Measurements from ENCODE around the gene HPCAL1. TPM values are rescaled to one million over a fixed set of nuclear protein-coding genes. Genes with fewer than 3 reads are reported as not detected.

HPCAL1 gene
- total and polyA plus RNA-seq, 4 donors, result 28.2 to 159 (median 95.0) TPM

GRCh38 chr2:10331702-10332401 lies 29.1 kb downstream of the HPCAL1 start:
- H3K27ac ChIP-seq (ENCODE audit: low read depth, low read length), result no peak overlapping the region

GRCh38 chr2:10332402-10333246 lies 29.9 kb downstream of the HPCAL1 start:
- peaks cover 47% of the 10 kb centered on the region for H3K4me1 ChIP-seq (ENCODE audit: control insufficient read depth, insufficient read depth, low read length)
- DNase-seq (ENCODE audit: low read depth in 4 of 6, low spot score in 6 of 6), result peak in 1 of 6 donors; percentile 61
- peaks cover 9% of the 10 kb centered on the region for H3K36me3 ChIP-seq (ENCODE audit: control insufficient read depth, insufficient read depth, low read length)
- H3K4me3 ChIP-seq (ENCODE audit: low read depth, low read length), result no peak overlapping the region
- H3K27me3 ChIP-seq (ENCODE audit: control insufficient read depth, insufficient read depth, low read length), result no peaks in the 10 kb centered on the region
- WGBS (ENCODE audit: insufficient coverage), result 48% methylated on average over 10 of the region's 15 CpGs
- H3K27ac ChIP-seq (ENCODE audit: low read depth, low read length), result no peak overlapping the region
- no peaks in the 10 kb centered on the region for H3K9me3 ChIP-seq (ENCODE audit: control insufficient read depth, insufficient read depth, low read length)

More at GRCh38 chr2:10331702-10332401, 29.1 kb downstream of the HPCAL1 start:
- Histone ChIP-seq H3K4me1 (ENCODE audit: control insufficient read depth, insufficient read depth, low read length) (peaks cover 52% of the 10 kb centered on the region), H3K27me3 (ENCODE audit: control insufficient read depth, insufficient read depth, low read length) (no peaks in the 10 kb centered on the region), H3K9me3 (ENCODE audit: control insufficient read depth, insufficient read depth, low read length) (no peaks in the 10 kb centered on the region), H3K4me3 (ENCODE audit: low read depth, low read length) (no peak overlapping the region), H3K36me3 (ENCODE audit: control insufficient read depth, insufficient read depth, low read length) (peaks cover 9% of the 10 kb centered on the region)
- 84% methylated on average over 10 of the region's 11 CpGs for WGBS (ENCODE audit: insufficient coverage)
- DNase-seq (ENCODE audit: low read depth in 4 of 6, low spot score in 6 of 6), result no peak

GRCh38 chr2:10333247-10333613 lies 30.5 kb downstream of the HPCAL1 start:
- Histone ChIP-seq H3K4me3 (ENCODE audit: low read depth, low read length) (no peak overlapping the region), H3K4me1 (ENCODE audit: control insufficient read depth, insufficient read depth, low read length) (peaks cover 43% of the 10 kb centered on the region), H3K9me3 (ENCODE audit: control insufficient read depth, insufficient read depth, low read length) (no peaks in the 10 kb centered on the region), H3K27ac (ENCODE audit: low read depth, low read length) (no peak overlapping the region), H3K27me3 (ENCODE audit: control insufficient read depth, insufficient read depth, low read length) (no peaks in the 10 kb centered on the region), H3K36me3 (ENCODE audit: control insufficient read depth, insufficient read depth, low read length) (peaks cover 9% of the 10 kb centered on the region)
- no peak for DNase-seq (ENCODE audit: low read depth in 4 of 6, low spot score in 6 of 6)
- 44% methylated on average over 2 of the region's 5 CpGs for WGBS (ENCODE audit: insufficient coverage)

- 100% methylated on average over 1 of the region's 7 CpGs for WGBS (ENCODE audit: insufficient coverage)
- H3K4me1 ChIP-seq (ENCODE audit: control insufficient read depth, insufficient read depth, low read length), result peaks cover 43% of the 10 kb centered on the region
- H3K36me3 ChIP-seq (ENCODE audit: control insufficient read depth, insufficient read depth, low read length), result peaks cover 9% of the 10 kb centered on the region
- no peak overlapping the region for H3K4me3 ChIP-seq (ENCODE audit: low read depth, low read length)
- no peak for DNase-seq (ENCODE audit: low read depth in 4 of 6, low spot score in 6 of 6)
- no peaks in the 10 kb centered on the region for H3K9me3 ChIP-seq (ENCODE audit: control insufficient read depth, insufficient read depth, low read length)
- H3K27ac ChIP-seq (ENCODE audit: low read depth, low read length), result no peak overlapping the region
- H3K27me3 ChIP-seq (ENCODE audit: control insufficient read depth, insufficient read depth, low read length), result no peaks in the 10 kb centered on the region
These were observed 31.3 kb downstream of the HPCAL1 start for GRCh38 chr2:10333966-10334365.

GRCh38 chr2:10335046-10335840 lies 32.5 kb downstream of the HPCAL1 start:
- Histone ChIP-seq H3K9me3 (ENCODE audit: control insufficient read depth, insufficient read depth, low read length) (no peaks in the 10 kb centered on the region), H3K27ac (ENCODE audit: low read depth, low read length) (no peak overlapping the region), H3K36me3 (ENCODE audit: control insufficient read depth, insufficient read depth, low read length) (peaks cover 15% of the 10 kb centered on the region), H3K4me1 (ENCODE audit: control insufficient read depth, insufficient read depth, low read length) (peaks cover 32% of the 10 kb centered on the region), H3K4me3 (ENCODE audit: low read depth, low read length) (no peak overlapping the region), H3K27me3 (ENCODE audit: control insufficient read depth, insufficient read depth, low read length) (no peaks in the 10 kb centered on the region)
- no peak for DNase-seq (ENCODE audit: low read depth in 4 of 6, low spot score in 6 of 6)
- 100% methylated on average over 3 of the region's 9 CpGs for WGBS (ENCODE audit: insufficient coverage)

GRCh38 chr2:10336283-10336682 lies 33.6 kb downstream of the HPCAL1 start:
- Histone ChIP-seq H3K36me3 (ENCODE audit: control insufficient read depth, insufficient read depth, low read length) (peaks cover 8% of the 10 kb centered on the region), H3K27me3 (ENCODE audit: control insufficient read depth, insufficient read depth, low read length) (no peaks in the 10 kb centered on the region), H3K9me3 (ENCODE audit: control insufficient read depth, insufficient read depth, low read length) (no peaks in the 10 kb centered on the region), H3K4me3 (ENCODE audit: low read depth, low read length) (no peak overlapping the region), H3K27ac (ENCODE audit: low read depth, low read length) (no peak overlapping the region), H3K4me1 (ENCODE audit: control insufficient read depth, insufficient read depth, low read length) (peaks cover 21% of the 10 kb centered on the region)
- no peak for DNase-seq (ENCODE audit: low read depth in 4 of 6, low spot score in 6 of 6)
- WGBS (ENCODE audit: insufficient coverage), result 100% methylated on average over 1 of the region's 4 CpGs

- peaks cover 14% of the 10 kb centered on the region for H3K4me1 ChIP-seq (ENCODE audit: control insufficient read depth, insufficient read depth, low read length)
- 78% methylated on average over 9 of the region's 16 CpGs for WGBS (ENCODE audit: insufficient coverage)
- no peaks in the 10 kb centered on the region for H3K9me3 ChIP-seq (ENCODE audit: control insufficient read depth, insufficient read depth, low read length)
- no peak overlapping the region for H3K27ac ChIP-seq (ENCODE audit: low read depth, low read length)
- no peak for DNase-seq (ENCODE audit: low read depth in 4 of 6, low spot score in 6 of 6)
- H3K4me3 ChIP-seq (ENCODE audit: low read depth, low read length), result no peak overlapping the region
- peaks cover 6% of the 10 kb centered on the region for H3K36me3 ChIP-seq (ENCODE audit: control insufficient read depth, insufficient read depth, low read length)
- no peaks in the 10 kb centered on the region for H3K27me3 ChIP-seq (ENCODE audit: control insufficient read depth, insufficient read depth, low read length)
These were observed 35.0 kb downstream of the HPCAL1 start for GRCh38 chr2:10337449-10338269.

- Histone ChIP-seq H3K36me3 (ENCODE audit: control insufficient read depth, insufficient read depth, low read length) (peaks cover 7% of the 10 kb centered on the region), H3K9me3 (ENCODE audit: control insufficient read depth, insufficient read depth, low read length) (no peaks in the 10 kb centered on the region), H3K4me3 (ENCODE audit: low read depth, low read length) (no peak overlapping the region), H3K4me1 (ENCODE audit: control insufficient read depth, insufficient read depth, low read length) (peaks cover 13% of the 10 kb centered on the region), H3K27ac (ENCODE audit: low read depth, low read length) (no peak overlapping the region), H3K27me3 (ENCODE audit: control insufficient read depth, insufficient read depth, low read length) (no peaks in the 10 kb centered on the region)
- whole genome bisulfite sequencing (ENCODE audit: insufficient coverage), result 90% methylated on average over 13 of the region's 16 CpGs
- no peak for DNase-seq (ENCODE audit: low read depth in 4 of 6, low spot score in 6 of 6)
These were observed 35.8 kb downstream of the HPCAL1 start for GRCh38 chr2:10338270-10339188.

Data from spinal cord (tissue), 10 donors.